Breast epithelium (tissue), 3 donors: ENCODE data around the gene VGLL4.

ENCODE experiments used
- CTCF ChIP-seq, 3 donors: fragments of 450-650 bp; IDR thresholded peaks; one replicate each; pipeline ENCODE4 v1.5.1; 2016 to 2017; ENCODE audit warnings: antibody characterized with exemption in 3 of 3, mild to moderate bottlenecking in 3 of 3, moderate library complexity in 3 of 3
- POLR2AphosphoS5 ChIP-seq, 3 donors: sonication (generic); formaldehyde crosslinking; IDR thresholded peaks; one replicate each; pipeline ENCODE4 v1.6.1; 2017; ENCODE audit warnings: antibody characterized with exemption in 3 of 3

- TF ChIP-seq CTCF (IDR thresholded peaks at IDR 0.05) (no peak), POLR2AphosphoS5 (IDR thresholded peaks at IDR 0.05) (no peak)
Observed at GRCh38 chr3:11661827-11662226, 18.1 kb upstream of the VGLL4 start.
